H9 (cell line): Measurements from ENCODE around the gene CNNM3. TPM values are rescaled to one million over a fixed set of nuclear protein-coding genes. Genes with fewer than 3 reads are reported as not detected.
A peak's percentile ranks its signal among the peaks of the same experiment; 100 is the strongest.

ENCODE experiments used
- DNase-seq: peaks from one replicate; pipeline ENCODE4 v3.0.0-alpha.2; 2017
- H2AFZ ChIP-seq: one replicate; pipeline ENCODE4 v1.6.1; 2013; ENCODE audit warnings: mild to moderate bottlenecking, low read length, control low read depth, moderate library complexity
- H2AK5ac ChIP-seq: 2 replicates; pipeline ENCODE4 v1.6.1; 2013; ENCODE audit warnings: low read length, control low read depth, mixed read lengths; ENCODE audit not compliant: insufficient read length
- H2BK120ac ChIP-seq: one replicate; pipeline ENCODE4 v1.6.1; 2013; ENCODE audit warnings: low read depth, mild to moderate bottlenecking, low read length, control low read depth, inconsistent platforms; ENCODE audit not compliant: poor library complexity, severe bottlenecking
- H2BK12ac ChIP-seq: 2 replicates; pipeline ENCODE4 v1.6.1; 2013; ENCODE audit warnings: low read length, control low read depth, mixed read lengths, low read depth; ENCODE audit not compliant: insufficient read length
- H2BK15ac ChIP-seq: 2 replicates; pipeline ENCODE4 v1.6.1; 2013; ENCODE audit warnings: low read depth, low read length, control low read depth
- H2BK20ac ChIP-seq: one replicate; pipeline ENCODE4 v1.6.1; 2013; ENCODE audit warnings: low read depth, mild to moderate bottlenecking, low read length, control low read depth, inconsistent platforms; ENCODE audit not compliant: poor library complexity, severe bottlenecking
- H2BK5ac ChIP-seq: 2 replicates; pipeline ENCODE4 v1.6.1; 2013; ENCODE audit warnings: low read length, control low read depth, mixed read lengths; ENCODE audit not compliant: insufficient read length
- H3K14ac ChIP-seq: 2 replicates; pipeline ENCODE4 v1.6.1; 2013; ENCODE audit warnings: low read length, control low read depth; ENCODE audit not compliant: insufficient read depth
- H3K18ac ChIP-seq: 2 replicates; pipeline ENCODE4 v1.6.1; 2013; ENCODE audit warnings: low read depth, mild to moderate bottlenecking, mixed read lengths, low read length, control low read depth; ENCODE audit not compliant: insufficient read length
- H3K23ac ChIP-seq: 2 replicates; pipeline ENCODE4 v1.6.1; 2013; ENCODE audit warnings: low read length, control low read depth, mixed read lengths, low read depth; ENCODE audit not compliant: insufficient read length
- H3K23me2 ChIP-seq: 2 replicates; pipeline ENCODE4 v1.6.1; 2013; ENCODE audit warnings: low read depth, mild to moderate bottlenecking, mixed read lengths, low read length, control low read depth; ENCODE audit not compliant: insufficient read length, poor library complexity, severe bottlenecking
- H3K27ac ChIP-seq: 2 replicates; pipeline ENCODE4 v1.5.1; 2013; ENCODE audit warnings: low read length, control low read depth, mixed read lengths, low read depth; ENCODE audit not compliant: insufficient read length
- H3K27me3 ChIP-seq: 2 replicates; pipeline ENCODE4 v1.6.1; 2013; ENCODE audit warnings: low read length, control low read depth, inconsistent platforms; ENCODE audit not compliant: insufficient read depth
- H3K4ac ChIP-seq: 2 replicates; pipeline ENCODE4 v1.6.1; 2013; ENCODE audit warnings: low read depth, mild to moderate bottlenecking, control low read depth, inconsistent platforms, low read length, moderate library complexity
- H3K4me1 ChIP-seq: 2 replicates; pipeline ENCODE4 v1.6.1; 2013; ENCODE audit warnings: low read length, control low read depth, inconsistent platforms; ENCODE audit not compliant: insufficient read depth
- H3K4me2 ChIP-seq: 2 replicates; pipeline ENCODE4 v1.6.1; 2013; ENCODE audit warnings: low read length, control low read depth, mixed read lengths; ENCODE audit not compliant: insufficient read length, insufficient read depth
- H3K56ac ChIP-seq: 2 replicates; pipeline ENCODE4 v1.6.1; 2013; ENCODE audit warnings: low read depth, mild to moderate bottlenecking, mixed read lengths, low read length, control low read depth; ENCODE audit not compliant: insufficient read length
- H3K79me1 ChIP-seq: 2 replicates; pipeline ENCODE4 v1.6.1; 2013; ENCODE audit warnings: low read depth, mild to moderate bottlenecking, moderate library complexity, low read length, control low read depth, inconsistent platforms; ENCODE audit not compliant: insufficient read depth, poor library complexity, severe bottlenecking
- H3K79me2 ChIP-seq: 2 replicates; pipeline ENCODE4 v1.6.1; 2013; ENCODE audit warnings: low read length, control low read depth, inconsistent platforms; ENCODE audit not compliant: insufficient read depth
- H3K9ac ChIP-seq: 2 replicates; pipeline ENCODE4 v1.6.1; 2013; ENCODE audit warnings: low read length, control low read depth, mixed read lengths; ENCODE audit not compliant: insufficient read length; ENCODE audit errors: extremely low read depth
- H3K9me3 ChIP-seq: one replicate; pipeline ENCODE4 v1.6.1; 2013; ENCODE audit warnings: low read depth, low read length, inconsistent platforms; ENCODE audit not compliant: control insufficient read depth
- H3T11ph ChIP-seq: one replicate; pipeline ENCODE4 v1.6.1; 2013; ENCODE audit warnings: mild to moderate bottlenecking, low read length, control low read depth, inconsistent platforms
- H4K20me1 ChIP-seq: one replicate; pipeline ENCODE4 v1.6.1; 2013; ENCODE audit not compliant: control insufficient read depth, insufficient read length, insufficient read depth
- H4K5ac ChIP-seq: 2 replicates; pipeline ENCODE4 v1.6.1; 2013; ENCODE audit warnings: low read depth, mild to moderate bottlenecking, mixed read lengths, low read length, control low read depth; ENCODE audit not compliant: insufficient read length
- H4K8ac ChIP-seq: replicated peaks from 2 replicates; pipeline ENCODE4 v1.6.1; 2013; ENCODE audit warnings: low read length, control low read depth, mixed read lengths, low read depth; ENCODE audit not compliant: insufficient read length
- H4K91ac ChIP-seq: 2 replicates; pipeline ENCODE4 v1.6.1; 2013; ENCODE audit warnings: low read depth, mild to moderate bottlenecking, moderate library complexity, mixed read lengths, low read length, control low read depth; ENCODE audit not compliant: insufficient read length
- H3K27ac Mint-ChIP-seq, 3 experiments: 2 replicates in 2 of 3; 3 replicates in 1 of 3; pipeline ENCODE4 v1.8.0; 2020 to 2021; ENCODE audit warnings: mixed read lengths in 3 of 3, mild to moderate bottlenecking in 1 of 3, moderate library complexity in 1 of 3
- H3K27me3 Mint-ChIP-seq: 2 replicates; pipeline ENCODE4 v1.8.0; 2021; ENCODE audit warnings: low read depth, mild to moderate bottlenecking, moderate library complexity, mixed read lengths
- H3K36me3 Mint-ChIP-seq, 3 experiments: 2 replicates in 2 of 3; 3 replicates in 1 of 3; pipeline ENCODE4 v1.8.0; 2020 to 2021; ENCODE audit warnings: low read depth in 3 of 3, mixed read lengths in 3 of 3; ENCODE audit not compliant: insufficient read depth in 1 of 3
- H3K4me1 Mint-ChIP-seq, 2 experiments: 2 replicates each; pipeline ENCODE4 v1.8.0; 2020; ENCODE audit warnings: mixed read lengths in 2 of 2
- H3K4me3 Mint-ChIP-seq, 2 experiments: 2 replicates in 1 of 2; 3 replicates in 1 of 2; pipeline ENCODE4 v1.8.0; 2020 to 2021; ENCODE audit warnings: mild to moderate bottlenecking in 2 of 2, mixed read lengths in 2 of 2, moderate library complexity in 1 of 2
- H3K9me3 Mint-ChIP-seq, 2 experiments: 2 replicates in 1 of 2; 3 replicates in 1 of 2; pipeline ENCODE4 v1.8.0; 2020; ENCODE audit warnings: mild to moderate bottlenecking in 2 of 2, mixed read lengths in 2 of 2, moderate library complexity in 1 of 2
- WGBS: extraction: QIAGEN DNeasy Blood & Tissue Kit; methylation state at CpG from one replicate; pipeline ENCODE4 v1.1.7; 2013; ENCODE audit warnings: missing lambda C conversion rate, low lambda C conversion rate, mixed read lengths; ENCODE audit not compliant: insufficient read length; ENCODE audit errors: extremely low coverage; 5-methylcytosine and 5-hydroxymethylcytosine counted together
- total RNA-seq: library from RNA; stranded (reverse); gene quantifications from 2 replicates; pipeline ENCODE4 v1.2.1, GENCODE V29; 2021
- TF ChIP-seq, protein P1 (sequence below): fragments of 200-600 bp; sonication (generic); conservative IDR thresholded peaks from 3 replicates; pipeline ENCODE4 v1.8.0; 2021; ENCODE audit warnings: antibody characterized with exemption, mild to moderate bottlenecking

The CNNM3 gene
- total RNA-seq, 1 experiment from 2014 or later, result 25.0 TPM

DNA sequence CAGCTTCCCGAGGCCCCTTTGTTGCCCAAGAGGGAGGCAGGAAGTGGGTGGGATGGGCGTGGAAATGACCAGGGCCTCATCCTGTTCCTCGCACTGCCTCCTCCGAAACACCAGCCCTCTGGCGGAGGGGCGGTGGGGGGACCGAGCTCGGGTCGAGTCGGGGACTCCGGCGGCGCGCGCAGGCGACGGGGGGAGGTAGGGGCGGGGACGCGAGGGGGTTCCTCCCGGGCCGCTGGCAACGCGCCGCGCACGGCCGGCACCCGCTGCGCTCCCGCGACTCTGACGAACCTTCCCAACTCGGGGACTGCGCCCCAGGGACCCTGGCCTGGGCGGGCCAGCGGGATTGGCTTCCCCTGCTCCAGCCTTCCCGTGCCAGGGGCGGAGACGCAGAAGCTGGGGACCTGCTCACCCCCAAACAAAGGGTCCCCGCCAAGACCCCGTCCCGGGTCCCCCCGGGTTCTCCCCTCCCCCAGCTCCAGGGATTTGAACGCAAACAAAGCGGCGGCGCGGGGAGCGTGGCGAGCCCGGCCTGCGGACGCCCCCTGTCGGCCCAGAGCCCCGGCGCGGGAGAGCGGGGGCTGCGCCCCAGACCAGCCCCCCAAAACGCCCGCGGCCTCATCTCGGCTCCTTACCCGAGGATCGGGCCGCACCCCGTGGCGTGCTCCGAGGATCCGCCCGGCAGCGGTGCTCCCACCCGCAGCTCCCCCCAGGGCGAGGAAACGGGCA, 52.6 kb downstream of the CNNM3 start:
- H3K27ac Mint-ChIP-seq, result peak overlapping the region in 2 of 3 experiments; percentile 65 to 91; a peak in 3 of 7 replicates
- Histone ChIP-seq H2AK5ac (no peak overlapping the region), H3K23ac (no peak overlapping the region), H3K56ac (no peak overlapping the region), H3K27ac (no peak overlapping the region), H3K4me2 (peak overlapping the region; percentile 70), H3T11ph (no peak overlapping the region), H3K4me1 (peaks cover 3% of the 10 kb centered on the region; the same call in 1 of the 2 replicates), H2BK12ac (no peak overlapping the region), H2BK20ac (no peak overlapping the region), H2BK5ac (no peak overlapping the region), H3K9me3 (no peaks in the 10 kb centered on the region), H2AFZ (no peak overlapping the region), H3K27me3 (no peaks in the 10 kb centered on the region), H3K14ac (peak overlapping the region; percentile 96), H2BK15ac (no peak overlapping the region), H2BK120ac (no peak overlapping the region), H3K23me2 (peaks cover 16% of the 10 kb centered on the region), H4K5ac (no peak overlapping the region), H3K79me1 (peaks cover 10% of the 10 kb centered on the region), H4K91ac (no peak overlapping the region), H3K9ac (peak overlapping the region; percentile 77), H4K20me1 (no peaks in the 10 kb centered on the region), H3K18ac (peak overlapping the region; percentile 91), H3K4ac (no peak overlapping the region; the same call in 1 of the 2 replicates), H3K79me2 (peaks cover 10% of the 10 kb centered on the region; the same call in 1 of the 2 replicates), H4K8ac (no peak overlapping the region)
- no peaks in the 10 kb centered on the region for H3K9me3 Mint-ChIP-seq
- no CpG with 5 or more reads among the region's 76 CpGs for WGBS
- DNase-seq, result peak; percentile 83
- H3K27me3 Mint-ChIP-seq, result no peaks in the 10 kb centered on the region; the same call in 1 of the 2 replicates
- H3K4me3 Mint-ChIP-seq, result peak overlapping the region; percentile 85 to 88
- peaks cover 10 to 41% (median 33%) of the 10 kb centered on the region in 3 experiments for H3K36me3 Mint-ChIP-seq
- peaks cover 23 to 32% of the 10 kb centered on the region in 2 experiments for H3K4me1 Mint-ChIP-seq
- TF ChIP-seq, protein P1, sequence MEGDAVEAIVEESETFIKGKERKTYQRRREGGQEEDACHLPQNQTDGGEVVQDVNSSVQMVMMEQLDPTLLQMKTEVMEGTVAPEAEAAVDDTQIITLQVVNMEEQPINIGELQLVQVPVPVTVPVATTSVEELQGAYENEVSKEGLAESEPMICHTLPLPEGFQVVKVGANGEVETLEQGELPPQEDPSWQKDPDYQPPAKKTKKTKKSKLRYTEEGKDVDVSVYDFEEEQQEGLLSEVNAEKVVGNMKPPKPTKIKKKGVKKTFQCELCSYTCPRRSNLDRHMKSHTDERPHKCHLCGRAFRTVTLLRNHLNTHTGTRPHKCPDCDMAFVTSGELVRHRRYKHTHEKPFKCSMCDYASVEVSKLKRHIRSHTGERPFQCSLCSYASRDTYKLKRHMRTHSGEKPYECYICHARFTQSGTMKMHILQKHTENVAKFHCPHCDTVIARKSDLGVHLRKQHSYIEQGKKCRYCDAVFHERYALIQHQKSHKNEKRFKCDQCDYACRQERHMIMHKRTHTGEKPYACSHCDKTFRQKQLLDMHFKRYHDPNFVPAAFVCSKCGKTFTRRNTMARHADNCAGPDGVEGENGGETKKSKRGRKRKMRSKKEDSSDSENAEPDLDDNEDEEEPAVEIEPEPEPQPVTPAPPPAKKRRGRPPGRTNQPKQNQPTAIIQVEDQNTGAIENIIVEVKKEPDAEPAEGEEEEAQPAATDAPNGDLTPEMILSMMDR, result peak; percentile 78
